ENCODE measurements around the gene TIAM2.
A peak's percentile ranks its signal among the peaks of the same experiment; 100 is the strongest.

Gene TIAM2

DNA sequence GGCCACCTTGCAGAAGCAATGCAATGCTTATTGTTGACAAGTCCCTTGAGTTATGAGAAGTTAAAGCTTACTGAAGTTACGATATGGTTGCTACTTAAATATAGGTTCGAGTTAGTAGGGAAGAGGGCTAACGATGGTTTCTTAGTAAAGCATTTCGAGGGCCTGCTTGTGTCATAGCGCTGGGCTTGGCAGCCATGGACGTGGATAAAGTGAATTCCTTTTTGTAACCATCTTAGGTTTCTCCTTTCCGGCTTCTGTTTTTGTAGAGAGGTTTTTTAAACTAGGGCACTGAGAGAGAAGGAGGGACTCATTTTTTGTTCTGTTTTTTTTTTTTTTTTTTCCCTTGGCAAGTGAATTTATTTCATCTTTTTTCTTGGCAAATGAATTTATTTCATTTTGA is 27.6 kb downstream of the TIAM2 start:
- DNase-seq (ENCODE audit: extremely low read depth, low read depth) = no peak
- no peak overlapping the region for H3K4me3 ChIP-seq (replicated peaks; ENCODE audit: low read depth, low read length)
- TF ChIP-seq CTCF (IDR thresholded peaks at IDR 0.05; ENCODE audit: low read depth, low read length, missing control alignments) = no peak

- DNase-seq (ENCODE audit: extremely low read depth, low read depth) = no peak
- no peak overlapping the region for H3K4me3 ChIP-seq (replicated peaks; ENCODE audit: low read depth, low read length)
- no peak for TF ChIP-seq CTCF (IDR thresholded peaks at IDR 0.05; ENCODE audit: low read depth, low read length, missing control alignments)
These were observed 28.6 kb downstream of the TIAM2 start for GRCh38 chr6:155023717-155024116.

DNA sequence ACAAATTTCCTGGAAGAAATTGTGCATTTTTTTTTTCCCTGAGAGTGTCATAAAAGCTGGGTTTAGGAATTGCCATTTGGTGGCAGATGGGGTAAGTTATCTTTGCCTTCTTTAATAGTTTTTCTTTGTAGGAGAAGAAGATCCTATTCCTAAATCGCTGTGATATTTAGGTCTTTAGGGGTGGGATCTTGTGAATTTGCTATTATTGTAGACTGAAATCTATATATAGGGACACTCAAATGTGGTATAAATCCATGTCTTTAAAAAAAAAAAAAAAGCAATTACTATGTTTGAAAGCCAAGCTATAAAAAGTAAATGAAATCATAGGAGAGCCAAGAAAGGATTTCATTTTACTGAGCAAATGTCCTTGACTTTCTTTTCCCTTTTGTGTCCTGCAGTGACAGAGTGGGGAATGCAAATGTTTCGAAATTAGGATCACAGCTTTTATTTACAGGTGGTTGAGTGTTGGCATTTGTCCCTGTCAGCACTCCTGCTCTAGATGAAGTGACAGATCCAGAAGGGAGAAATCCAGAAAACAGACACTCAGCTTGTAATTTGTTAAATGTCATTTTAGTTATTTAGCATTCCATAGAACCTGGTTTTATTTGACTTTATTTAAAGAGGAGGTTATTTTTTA is 29.4 kb downstream of the TIAM2 start:
- no peak for TF ChIP-seq CTCF (IDR thresholded peaks at IDR 0.05; ENCODE audit: low read depth, low read length, missing control alignments)
- no peak for DNase-seq (ENCODE audit: extremely low read depth, low read depth)
- H3K4me3 ChIP-seq (replicated peaks; ENCODE audit: low read depth, low read length) = no peak overlapping the region

DNA sequence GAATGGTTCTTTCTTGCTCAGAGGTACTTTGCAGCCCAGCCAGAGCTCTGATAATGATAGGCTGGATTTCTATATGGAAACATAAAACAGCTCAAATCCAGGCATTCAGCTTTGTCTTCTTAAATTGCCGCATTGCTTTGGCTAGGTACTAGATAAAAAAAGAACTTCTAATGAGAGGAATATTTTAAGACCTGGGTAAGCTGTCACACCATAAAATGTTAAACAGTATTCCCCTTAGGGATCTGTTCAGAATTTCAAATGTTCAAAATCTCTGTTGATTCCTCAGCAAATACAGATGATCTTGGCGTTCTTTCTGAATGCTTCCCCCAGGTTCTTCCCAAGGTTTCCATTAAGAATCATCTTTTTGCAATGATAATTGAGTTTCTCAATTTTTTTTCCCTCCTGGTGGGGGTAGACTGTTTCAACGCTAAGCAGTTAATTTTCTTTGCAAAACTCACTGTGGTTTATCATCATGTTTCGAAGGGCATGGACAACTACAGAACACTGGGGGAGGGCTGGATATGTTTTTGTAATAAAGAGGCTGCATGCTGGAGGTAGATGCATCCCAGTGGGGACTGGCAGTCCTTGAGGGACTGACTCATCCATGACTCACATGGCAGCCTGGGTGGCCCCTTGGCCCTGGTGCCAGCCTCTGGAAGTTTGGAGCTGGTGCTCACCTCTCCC is 31.0 kb downstream of the TIAM2 start:
- peak; percentile 55 for DNase-seq (ENCODE audit: extremely low read depth, low read depth)
- no peak overlapping the region for H3K4me3 ChIP-seq (replicated peaks; ENCODE audit: low read depth, low read length)
- TF ChIP-seq CTCF (IDR thresholded peaks at IDR 0.05; ENCODE audit: low read depth, low read length, missing control alignments) = no peak

DNA sequence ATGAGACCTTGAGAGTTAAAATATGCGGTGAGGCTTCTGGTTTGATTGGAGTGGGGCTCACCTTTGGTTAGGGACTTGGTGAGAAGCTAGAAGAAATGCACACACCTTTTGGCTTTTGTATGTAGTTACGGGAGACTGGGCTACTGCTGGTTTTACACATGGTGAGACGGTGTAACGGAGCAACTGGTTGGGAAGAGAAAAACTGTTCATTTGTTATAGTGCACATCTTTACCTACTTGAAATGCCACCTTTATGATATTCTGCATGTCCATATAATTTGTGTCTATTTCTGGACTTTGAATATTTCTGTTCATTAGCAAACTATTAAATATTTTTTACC is 31.6 kb downstream of the TIAM2 start:
- DNase-seq (ENCODE audit: extremely low read depth, low read depth) = no peak
- H3K4me3 ChIP-seq (replicated peaks; ENCODE audit: low read depth, low read length) = no peak overlapping the region
- no peak for TF ChIP-seq CTCF (IDR thresholded peaks at IDR 0.05; ENCODE audit: low read depth, low read length, missing control alignments)

- no peak for TF ChIP-seq CTCF (IDR thresholded peaks at IDR 0.05; ENCODE audit: low read depth, low read length, missing control alignments)
- no peak for DNase-seq (ENCODE audit: extremely low read depth, low read depth)
These were observed 35.1 kb downstream of the TIAM2 start for GRCh38 chr6:155030148-155030720.

More at GRCh38 chr6:155030148-155030720, 35.1 kb downstream of the TIAM2 start:
- H3K4me3 ChIP-seq (replicated peaks; ENCODE audit: low read depth, low read length) = no peak overlapping the region

Measured in HFF-Myc (cell line).